ENCODE data around the gene HECW1. TPM values are rescaled to one million over a fixed set of nuclear protein-coding genes. Genes with fewer than 3 reads are reported as not detected.

The HECW1 gene
- total and polyA plus RNA-seq, 10 of the 15 experiments (the other 5 are each of a cell fraction or from before 2014, with no cell fraction given): under 0.01 to 0.31 (median 0.04) TPM; not detected in 3

DNA sequence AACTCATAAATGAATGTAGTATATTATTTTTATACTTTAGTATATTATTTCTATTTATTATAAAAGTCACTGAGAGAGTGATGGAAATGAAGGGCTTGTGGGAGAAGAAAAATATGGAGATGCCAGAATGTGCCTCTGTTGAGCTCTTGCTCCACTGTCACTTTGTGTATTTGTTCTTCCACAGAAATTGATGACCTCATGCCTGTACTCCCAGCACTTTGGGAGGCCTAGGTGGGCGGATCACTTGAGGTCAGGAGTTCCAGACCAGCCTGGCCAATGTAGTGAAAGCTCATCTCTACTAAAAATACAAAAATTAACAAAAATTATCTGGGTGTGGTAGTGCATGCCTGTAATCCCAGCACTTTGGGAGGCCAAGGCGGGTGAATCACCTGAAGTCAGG is 394.0 kb downstream of the HECW1 start:
- no TSS peak for BruUV-seq (replicated peaks)
- Histone ChIP-seq H3K9me3 (replicated peaks; ENCODE audit: control insufficient read depth, insufficient read depth, low read length) (no peaks in the 10 kb centered on the region; the same call in 2 of the 3 replicates), H3K4me3 (no peak overlapping the region), H2AFZ (ENCODE audit: control insufficient read depth, low read depth, low read length) (no peak overlapping the region), H3K27me3 (replicated peaks in 1 of 2; ENCODE audit: control insufficient read depth in 2 of 2, insufficient read depth in 2 of 2, low read length in 1 of 2) (no peaks in the 10 kb centered on the region), H3K79me2 (ENCODE audit: control insufficient read depth, insufficient read depth, low read length) (no peaks in the 10 kb centered on the region), H3K27ac (ENCODE audit: control insufficient read depth, insufficient read depth) (no peak overlapping the region), H4K20me1 (ENCODE audit: control insufficient read depth, insufficient read depth) (no peaks in the 10 kb centered on the region), H3K4me2 (ENCODE audit: control insufficient read depth, insufficient read depth) (no peak overlapping the region), H3K36me3 (ENCODE audit: control insufficient read depth in 2 of 2, insufficient read depth in 2 of 2, low read length in 1 of 2) (no peaks in the 10 kb centered on the region), H3K9ac (ENCODE audit: control insufficient read depth, insufficient read depth, low read length) (no peak overlapping the region), H3K4me1 (ENCODE audit: control insufficient read depth, insufficient read depth, low read length) (no peaks in the 10 kb centered on the region)
- ChIA-PET RAD21 (ENCODE audit: unreplicated experiment) (no interaction called here), SMC1A (ENCODE audit: uncharacterized antibody, unreplicated experiment) (interaction anchor here (1.0 to 1.9 kb wide), 4 partner anchors 15 to 52 kb away, joined by 3 to 8 read pairs (median 4); no protein-coding TSS in a partner anchor), CTCF (interaction anchor here (1.2 kb wide), 1 partner anchor 9 kb away, joined by 4 read pairs; no protein-coding TSS in a partner anchor), POLR2A (no interaction called here)
- FAIRE-seq (no peak), ATAC-seq (no peak), DNase-seq (ENCODE audit: low read depth, low spot score) (no peak)
- TF ChIP-seq NFIC (IDR thresholded peaks at IDR 0.05; ENCODE audit: low read depth, low read length) (no peak), RB1 (IDR thresholded peaks at IDR 0.05; ENCODE audit: borderline replicate concordance) (no peak), MEF2B (IDR thresholded peaks at IDR 0.05; ENCODE audit: partially characterized antibody, poor library complexity, severe bottlenecking) (no peak), RFX5 (IDR thresholded peaks at IDR 0.05; ENCODE audit: low read depth, low read length) (no peak), SREBF1 (IDR thresholded peaks at IDR 0.05; ENCODE audit: low read length) (no peak), ZNF384 (IDR thresholded peaks at IDR 0.05; ENCODE audit: borderline replicate concordance, low read depth, low read length) (no peak), TAF1 (IDR thresholded peaks at IDR 0.05; ENCODE audit: borderline replicate concordance, low read depth, low read length) (no peak), KLF5 (IDR thresholded peaks at IDR 0.05; ENCODE audit: partially characterized antibody) (no peak), RUNX3 (IDR thresholded peaks at IDR 0.05; ENCODE audit: low read length) (no peak), EZH2 (IDR thresholded peaks at IDR 0.05; ENCODE audit: borderline replicate concordance, control insufficient read depth, low read depth, low read length) (no peak), CBX5 (IDR thresholded peaks at IDR 0.05; ENCODE audit: low read depth) (no peak), MYC (IDR thresholded peaks at IDR 0.05; ENCODE audit: insufficient read depth, insufficient read length, insufficient replicate concordance, low read length, severe bottlenecking) (no peak), SUPT20H (IDR thresholded peaks at IDR 0.05; ENCODE audit: borderline replicate concordance, control insufficient read depth, low read depth, low read length) (no peak), SIX5 (IDR thresholded peaks at IDR 0.05; ENCODE audit: low read depth, low read length, severe bottlenecking) (no peak), JUND (IDR thresholded peaks at IDR 0.05; ENCODE audit: low read depth, low read length) (no peak), CHD2 (IDR thresholded peaks at IDR 0.05; ENCODE audit: borderline replicate concordance, low read depth, low read length) (no peak)
- TF ChIP-seq, protein P1, sequence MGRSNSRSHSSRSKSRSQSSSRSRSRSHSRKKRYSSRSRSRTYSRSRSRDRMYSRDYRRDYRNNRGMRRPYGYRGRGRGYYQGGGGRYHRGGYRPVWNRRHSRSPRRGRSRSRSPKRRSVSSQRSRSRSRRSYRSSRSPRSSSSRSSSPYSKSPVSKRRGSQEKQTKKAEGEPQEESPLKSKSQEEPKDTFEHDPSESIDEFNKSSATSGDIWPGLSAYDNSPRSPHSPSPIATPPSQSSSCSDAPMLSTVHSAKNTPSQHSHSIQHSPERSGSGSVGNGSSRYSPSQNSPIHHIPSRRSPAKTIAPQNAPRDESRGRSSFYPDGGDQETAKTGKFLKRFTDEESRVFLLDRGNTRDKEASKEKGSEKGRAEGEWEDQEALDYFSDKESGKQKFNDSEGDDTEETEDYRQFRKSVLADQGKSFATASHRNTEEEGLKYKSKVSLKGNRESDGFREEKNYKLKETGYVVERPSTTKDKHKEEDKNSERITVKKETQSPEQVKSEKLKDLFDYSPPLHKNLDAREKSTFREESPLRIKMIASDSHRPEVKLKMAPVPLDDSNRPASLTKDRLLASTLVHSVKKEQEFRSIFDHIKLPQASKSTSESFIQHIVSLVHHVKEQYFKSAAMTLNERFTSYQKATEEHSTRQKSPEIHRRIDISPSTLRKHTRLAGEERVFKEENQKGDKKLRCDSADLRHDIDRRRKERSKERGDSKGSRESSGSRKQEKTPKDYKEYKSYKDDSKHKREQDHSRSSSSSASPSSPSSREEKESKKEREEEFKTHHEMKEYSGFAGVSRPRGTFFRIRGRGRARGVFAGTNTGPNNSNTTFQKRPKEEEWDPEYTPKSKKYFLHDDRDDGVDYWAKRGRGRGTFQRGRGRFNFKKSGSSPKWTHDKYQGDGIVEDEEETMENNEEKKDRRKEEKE (IDR thresholded peaks at IDR 0.05): no peak
- in situ Hi-C loops (cut with MboI) (no loop called here), intact Hi-C loops (cut with micrococcal nuclease; ENCODE audit: unreplicated experiment) (no loop called here)
- 35% methylated on average over 2 of the region's 2 CpGs for WGBS (ENCODE audit: insufficient coverage, insufficient replicate concordance, low lambda C conversion rate, missing lambda C conversion rate)

All from GM12878 (cell line).